Thyroid gland (tissue), 4 donors: ENCODE data around the gene PMEPA1. TPM values are rescaled to one million over a fixed set of nuclear protein-coding genes. Genes with fewer than 3 reads are reported as not detected.

ENCODE experiments used
- DNase-seq, 2 donors: peaks; one replicate each; pipeline ENCODE4 v3.0.0-alpha.2; 2019
- H3K27ac ChIP-seq, 3 donors: fragments of 200-600 bp; sonication (generic); 1 replicate in 2 of 3; 2 replicates in 1 of 3; pipeline ENCODE4 v1.5.1; 2016 to 2019; ENCODE audit warnings: mild to moderate bottlenecking in 1 of 3, moderate library complexity in 1 of 3
- H3K27me3 ChIP-seq: fragments of 200-600 bp; sonication (generic); one replicate; pipeline ENCODE4 v1.5.1; 2019
- H3K36me3 ChIP-seq, 2 donors: fragments of 200-600 bp; sonication (generic); one replicate each; pipeline ENCODE4 v1.5.1; 2016 to 2019
- H3K4me1 ChIP-seq, 2 donors: fragments of 200-600 bp; sonication (generic); one replicate each; pipeline ENCODE4 v1.5.1; 2017 to 2019
- H3K4me3 ChIP-seq, 3 donors: fragments of 200-600 bp; sonication (generic); replicated peaks in 1 of 3; 1 replicate in 2 of 3; 2 replicates in 1 of 3; pipeline ENCODE4 v1.5.1; 2016; ENCODE audit warnings: mild to moderate bottlenecking in 1 of 3
- H3K9me3 ChIP-seq: fragments of 200-600 bp; sonication (generic); one replicate; pipeline ENCODE4 v1.5.1; 2017
- CTCF ChIP-seq, 6 experiments: fragments of 200-600 bp in 3 of 6; fragments of 450-650 bp in 3 of 6; sonication (generic) in 3 of 6; IDR thresholded peaks; one replicate each; pipeline ENCODE4 v1.5.1; 2016 to 2019; ENCODE audit warnings: antibody characterized with exemption in 6 of 6, mild to moderate bottlenecking in 2 of 6, inconsistent platforms in 1 of 6, moderate library complexity in 1 of 6
- POLR2A ChIP-seq, 2 donors: fragments of 450-650 bp; IDR thresholded peaks; one replicate each; pipeline ENCODE4 v1.6.1; 2017; ENCODE audit warnings: antibody characterized with exemption in 2 of 2, mild to moderate bottlenecking in 2 of 2, moderate library complexity in 1 of 2
- WGBS, 2 donors: methylation state at CpG; one replicate each; pipeline ENCODE4 v1.1.5; 2017; 5-methylcytosine and 5-hydroxymethylcytosine counted together
- intact Hi-C: fragments of 100-400 bp; cut with DNase I; formaldehyde crosslinking; loops from one replicate; pipeline ENCODE4 v1.15.1; 2023
- total RNA-seq, 4 donors: library from RNA; depleted of rRNA; stranded (reverse); fragments of >200 nt; gene quantifications; one replicate each; pipeline ENCODE4 v1.2.3, GENCODE V29; 2016

PMEPA1 gene
- total RNA-seq, 4 donors from 2014 or later, result 6.5 to 12.6 (median 8.3) TPM

- no peak for DNase-seq
- peaks cover 8 to 13% of the 10 kb centered on the region in 2 donors for H3K4me1 ChIP-seq
- intact Hi-C loops, result no loop called here
- no peaks in the 10 kb centered on the region for H3K27me3 ChIP-seq
- no peaks in the 10 kb centered on the region for H3K36me3 ChIP-seq
- H3K9me3 ChIP-seq, result no peaks in the 10 kb centered on the region
- no peak overlapping the region for H3K27ac ChIP-seq
- no peak overlapping the region for H3K4me3 ChIP-seq
- no peak for TF ChIP-seq POLR2A (IDR thresholded peaks at IDR 0.05)
- no peak for TF ChIP-seq CTCF (IDR thresholded peaks at IDR 0.05)
- 76 to 84% methylated on average over 13 to 15 of the region's 16 CpGs for WGBS, 2 donors
Measured at GRCh38 chr20:57688864-57689263, 21.0 kb downstream of the PMEPA1 start.

- no peak overlapping the region for H3K27ac ChIP-seq
- WGBS, 2 donors, result 76 to 92% methylated on average over 4 to 5 of the region's 5 CpGs
- H3K27me3 ChIP-seq, result no peaks in the 10 kb centered on the region
- TF ChIP-seq POLR2A (IDR thresholded peaks at IDR 0.05) (no peak), CTCF (IDR thresholded peaks at IDR 0.05) (no peak)
- no peaks in the 10 kb centered on the region for H3K9me3 ChIP-seq
- H3K4me1 ChIP-seq, result peaks cover 8 to 13% of the 10 kb centered on the region in 2 donors
- DNase-seq, result no peak
- H3K36me3 ChIP-seq, result no peaks in the 10 kb centered on the region
- H3K4me3 ChIP-seq, result no peak overlapping the region
- intact Hi-C loops, result no loop called here
Measured at GRCh38 chr20:57688295-57688694, 21.5 kb downstream of the PMEPA1 start.

GRCh38 chr20:57686931-57687652 lies 22.7 kb downstream of the PMEPA1 start:
- Histone ChIP-seq H3K4me3 (no peak overlapping the region), H3K9me3 (no peaks in the 10 kb centered on the region), H3K4me1 (peaks cover 8 to 13% of the 10 kb centered on the region in 2 donors), H3K36me3 (no peaks in the 10 kb centered on the region), H3K27me3 (no peaks in the 10 kb centered on the region), H3K27ac (no peak overlapping the region)
- DNase-seq, result no peak
- TF ChIP-seq POLR2A (IDR thresholded peaks at IDR 0.05), result no peak
- no peak for TF ChIP-seq CTCF (IDR thresholded peaks at IDR 0.05)
- WGBS, 2 donors, result 91 to 92% methylated on average over 12 of the region's 12 CpGs
- intact Hi-C loops, result no loop called here

- Histone ChIP-seq H3K4me1 (peaks cover 8 to 13% of the 10 kb centered on the region in 2 donors), H3K4me3 (no peak overlapping the region), H3K27me3 (no peaks in the 10 kb centered on the region), H3K36me3 (no peaks in the 10 kb centered on the region), H3K9me3 (no peaks in the 10 kb centered on the region), H3K27ac (no peak overlapping the region)
- TF ChIP-seq CTCF (IDR thresholded peaks at IDR 0.05) (no peak), POLR2A (IDR thresholded peaks at IDR 0.05) (no peak)
- intact Hi-C loops, result no loop called here
- DNase-seq, result no peak
- WGBS, 2 donors, result 50 to 66% methylated on average over 21 of the region's 21 CpGs
Measured at GRCh38 chr20:57685146-57685758, 24.6 kb downstream of the PMEPA1 start.

- Histone ChIP-seq H3K27me3 (no peaks in the 10 kb centered on the region), H3K36me3 (no peaks in the 10 kb centered on the region), H3K4me1 (peaks cover 8 to 13% of the 10 kb centered on the region in 2 donors), H3K9me3 (no peaks in the 10 kb centered on the region), H3K4me3 (no peak overlapping the region), H3K27ac (no peak overlapping the region)
- DNase-seq, result no peak
- WGBS, 2 donors, result 34 to 35% methylated on average over 5 of the region's 5 CpGs
- intact Hi-C loops, result no loop called here
- TF ChIP-seq CTCF (IDR thresholded peaks at IDR 0.05), result no peak
- no peak for TF ChIP-seq POLR2A (IDR thresholded peaks at IDR 0.05)
Measured at GRCh38 chr20:57684808-57685140, 25.0 kb downstream of the PMEPA1 start.
